GM18861 (cell line): Measurements from ENCODE around the gene TEDDM1.
"Not testable (repeated sequence)": the region's sequence is repeated elsewhere in the genome, so short reads cannot be mapped to it uniquely, and the experiment has no call there.

Experiments
- ATAC-seq: cut with Tn5 transposase; IDR thresholded peaks from one replicate; pipeline ENCODE4 v1.9.1; 2021; ENCODE audit not compliant: unreplicated experiment

TEDDM1 gene, protein sequence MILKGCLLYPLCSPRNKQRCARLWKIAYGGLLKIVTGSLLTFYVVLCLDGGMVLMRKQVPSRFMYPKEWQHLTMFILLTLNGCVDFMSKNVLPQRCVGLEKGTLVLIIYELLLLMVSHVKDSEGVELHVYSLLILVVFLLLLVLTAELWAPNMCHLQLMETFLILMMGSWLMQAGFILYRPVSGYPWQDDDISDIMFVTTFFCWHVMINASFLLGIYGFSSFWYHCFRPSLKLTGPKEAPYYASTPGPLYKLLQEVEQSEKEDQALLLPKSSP

DNA sequence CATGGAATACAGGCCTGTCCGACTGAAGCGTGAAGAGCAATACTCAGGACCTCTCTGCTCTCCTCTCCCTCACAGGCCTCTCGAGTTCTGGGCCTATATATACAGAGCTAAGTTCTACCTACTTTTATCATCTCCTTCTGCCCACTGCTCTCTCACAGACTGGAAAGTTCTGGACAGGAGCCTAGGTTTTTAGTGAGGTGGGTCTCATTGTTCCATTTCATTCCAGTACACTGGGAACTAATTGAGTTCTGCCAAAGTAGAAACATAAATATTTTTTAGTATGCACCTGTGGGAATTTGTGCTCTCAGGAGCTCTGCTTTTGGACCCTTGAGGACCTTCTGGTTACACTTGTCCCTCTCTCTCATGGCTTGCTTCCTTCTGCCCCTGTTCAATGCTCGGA lies at the start of gene TEDDM1:
Gene TEDDM1, minus strand, starts transcription at position 101 of the 400 bp plus-strand sequence. CDS start 182 bp downstream, outside the sequence.
- no peak for ATAC-seq

DNA sequence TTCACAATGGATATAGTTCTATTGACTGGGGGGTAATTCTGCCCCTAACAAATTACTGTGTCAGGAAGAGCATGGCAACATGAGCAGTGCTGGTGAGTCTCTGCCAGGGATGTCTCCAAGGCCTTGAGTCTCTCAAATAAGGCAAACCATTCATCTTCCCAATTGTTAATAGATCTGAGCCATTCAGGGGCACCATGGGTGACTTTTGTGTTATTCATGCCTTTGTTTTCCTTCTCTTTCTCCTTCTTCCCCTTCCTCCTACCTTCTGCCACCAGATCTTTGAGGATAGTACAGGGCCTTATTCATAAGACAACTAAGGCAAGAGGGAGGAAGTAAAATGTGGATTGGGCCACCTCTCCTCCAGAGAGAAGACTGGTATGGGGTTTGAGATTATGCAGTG lies 49.6 kb upstream of the TEDDM1 start, which contains the start of gene RGSL1:
Gene RGSL1, plus strand, starts transcription at position 60 of the 400 bp plus-strand sequence. Its CDS starts 20 bp downstream, at position 80.
- no peak for ATAC-seq

DNA sequence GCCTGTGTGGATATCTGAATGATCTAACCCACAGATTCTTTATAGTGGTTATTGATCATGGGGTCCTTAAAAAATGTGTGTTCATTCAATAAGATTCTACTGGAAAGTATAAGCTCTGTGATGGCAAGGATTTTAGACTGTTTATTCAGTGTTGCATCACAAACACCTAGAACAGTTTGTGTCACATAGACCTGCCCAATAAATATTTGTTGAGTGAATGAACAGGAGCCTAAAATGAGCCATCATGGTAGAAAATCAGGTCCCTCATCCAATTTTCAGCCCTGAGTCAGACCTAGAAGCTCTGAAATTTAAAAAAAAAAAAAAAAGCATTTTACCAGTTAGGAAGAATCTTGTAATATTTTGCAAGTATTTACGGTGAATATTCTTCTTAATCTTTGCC lies 47.2 kb upstream of the TEDDM1 start:
- no peak for ATAC-seq

DNA sequence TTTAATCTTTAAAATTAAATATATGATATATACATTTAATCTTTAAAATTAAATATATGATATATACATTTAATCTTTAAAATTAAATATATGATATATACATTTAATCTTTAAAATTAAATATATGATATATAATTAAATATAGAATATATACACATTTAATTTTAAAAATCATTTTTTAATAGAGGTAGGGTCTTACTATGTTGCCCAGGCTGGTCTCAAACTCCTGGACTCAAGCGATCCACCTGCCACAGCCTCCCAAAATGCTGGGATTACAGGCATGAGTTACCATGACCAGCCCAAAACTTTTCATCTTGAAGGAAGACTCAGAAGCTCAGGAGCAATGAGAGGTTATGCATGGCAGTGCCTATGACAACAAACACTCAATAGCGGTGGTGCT lies 46.7 kb upstream of the TEDDM1 start:
- ATAC-seq = not testable (repeated sequence)

DNA sequence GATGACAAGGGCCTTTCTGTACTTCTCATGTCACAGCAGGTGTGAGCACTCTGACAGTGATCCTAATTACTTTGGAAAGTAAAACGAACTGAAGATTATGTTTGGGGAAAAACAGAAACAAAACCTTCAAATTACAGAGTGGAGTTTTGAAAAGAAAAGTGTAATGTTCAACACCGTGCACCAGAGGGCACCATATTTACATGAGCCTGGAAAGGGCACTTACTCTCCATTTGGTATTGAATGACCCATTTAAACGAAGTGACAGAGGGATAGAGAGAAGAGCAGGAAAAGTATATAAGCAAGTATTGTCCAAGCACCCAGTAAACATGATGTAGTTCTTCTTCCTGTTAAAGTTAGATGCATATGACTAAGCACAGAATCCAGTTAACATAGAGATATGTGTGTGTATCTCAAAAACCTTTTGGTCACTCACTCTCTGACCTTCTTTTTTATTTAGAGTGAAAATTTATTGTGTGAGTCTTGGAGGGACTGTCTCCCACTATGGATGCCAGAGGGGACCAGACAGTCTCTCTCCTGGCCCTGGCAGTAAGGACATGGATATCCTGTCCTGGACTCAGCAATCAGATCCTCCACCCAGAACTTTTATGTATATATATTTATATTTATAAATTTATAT lies 45.7 kb upstream of the TEDDM1 start:
- ATAC-seq = no peak

DNA sequence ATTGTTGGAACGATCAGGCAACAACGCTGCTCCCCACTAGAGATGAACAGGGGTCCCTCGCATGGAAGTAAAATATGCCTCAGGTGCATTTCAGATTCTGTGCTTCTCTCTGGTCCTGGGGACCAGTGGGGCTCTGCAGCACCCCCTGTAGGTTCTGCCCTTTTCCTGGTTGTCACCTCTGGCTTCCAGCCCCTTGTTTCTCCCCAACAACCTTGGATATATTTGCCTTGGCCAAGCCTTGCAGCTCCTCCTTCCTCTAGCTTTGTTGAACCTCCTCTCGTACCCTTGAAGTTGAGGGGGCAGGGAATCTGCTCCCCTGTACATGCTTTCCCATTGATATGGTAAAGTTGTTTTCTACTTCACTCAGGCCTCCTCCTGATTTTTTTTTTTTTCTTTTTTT lies 44.0 kb upstream of the TEDDM1 start:
- no peak for ATAC-seq

DNA sequence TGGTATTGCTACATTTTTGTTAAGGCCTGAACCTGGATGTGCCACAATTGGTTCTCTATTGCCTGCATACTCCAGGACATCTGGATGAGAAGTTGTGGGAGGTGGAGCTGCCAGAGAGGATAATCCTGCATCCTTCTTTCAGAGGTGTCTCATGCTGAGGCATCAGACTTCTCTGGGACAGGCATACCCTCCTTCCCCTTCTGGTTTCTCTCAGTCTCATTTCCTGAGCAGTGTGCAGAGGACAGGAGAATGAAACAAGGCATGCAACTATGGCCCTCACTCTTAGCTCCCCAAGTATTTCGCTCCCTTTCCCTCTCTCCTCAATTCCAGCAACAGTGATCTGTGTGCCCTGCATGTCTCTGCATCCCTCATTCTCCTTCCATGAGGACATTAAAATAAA lies 41.9 kb upstream of the TEDDM1 start:
- no peak for ATAC-seq

DNA sequence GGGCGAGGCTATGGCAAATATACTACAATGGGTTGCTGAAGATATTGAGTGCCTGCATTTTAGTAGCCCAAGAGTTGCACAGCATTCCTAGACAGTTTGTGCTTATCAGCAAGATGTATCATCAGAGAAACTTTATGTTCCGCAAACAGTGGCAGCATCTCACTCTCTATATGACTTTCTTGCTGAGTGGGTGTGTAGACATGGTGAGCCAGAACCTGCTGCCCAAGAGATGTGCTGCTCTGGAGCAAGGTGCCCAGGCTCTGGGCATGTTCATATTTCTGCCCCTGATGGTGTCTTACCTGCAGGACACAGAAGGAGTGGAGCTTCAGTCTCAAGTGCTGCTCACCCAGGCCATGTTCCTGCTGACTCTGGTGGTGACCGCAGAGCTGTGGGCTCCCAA lies 41.3 kb upstream of the TEDDM1 start:
- ATAC-seq = no peak

DNA sequence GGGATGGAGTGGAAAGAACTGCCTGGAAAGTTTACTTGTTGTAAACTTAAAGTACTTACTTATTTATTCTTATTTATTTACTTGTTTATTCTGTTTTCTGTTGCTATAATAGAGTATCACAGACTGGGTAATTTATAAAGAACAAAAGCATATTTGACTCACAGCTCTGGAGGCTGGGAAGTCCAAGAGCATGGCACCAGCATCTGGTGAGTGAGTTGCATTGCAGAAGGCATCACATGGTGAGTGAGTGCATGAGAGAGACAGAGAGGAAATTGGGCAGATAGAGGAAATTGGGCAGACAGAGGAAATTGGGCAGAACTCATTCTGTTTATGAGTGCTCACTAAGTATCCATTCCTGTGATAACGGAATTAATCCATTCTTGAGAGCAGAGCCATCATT lies 37.9 kb upstream of the TEDDM1 start:
- no peak for ATAC-seq

DNA sequence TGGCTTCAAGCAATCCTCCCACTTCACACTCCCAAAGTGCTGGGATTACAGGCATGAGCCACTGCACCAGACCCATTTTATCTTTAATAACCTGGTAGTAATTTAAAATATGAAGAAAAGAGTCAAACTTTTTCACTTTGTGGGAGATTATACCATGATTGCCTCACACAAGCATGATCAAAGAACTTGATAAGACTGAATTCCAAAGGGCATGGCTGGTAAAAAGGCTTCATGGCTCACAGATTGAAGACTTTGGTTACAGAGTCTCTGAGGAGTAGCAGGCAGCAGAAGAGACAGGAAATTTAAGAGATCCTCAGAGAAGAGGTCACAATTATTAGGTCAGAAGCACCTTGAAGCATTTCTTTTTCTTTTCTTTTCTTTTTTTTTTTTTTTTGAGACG lies 33.1 kb upstream of the TEDDM1 start:
- ATAC-seq = no peak

DNA sequence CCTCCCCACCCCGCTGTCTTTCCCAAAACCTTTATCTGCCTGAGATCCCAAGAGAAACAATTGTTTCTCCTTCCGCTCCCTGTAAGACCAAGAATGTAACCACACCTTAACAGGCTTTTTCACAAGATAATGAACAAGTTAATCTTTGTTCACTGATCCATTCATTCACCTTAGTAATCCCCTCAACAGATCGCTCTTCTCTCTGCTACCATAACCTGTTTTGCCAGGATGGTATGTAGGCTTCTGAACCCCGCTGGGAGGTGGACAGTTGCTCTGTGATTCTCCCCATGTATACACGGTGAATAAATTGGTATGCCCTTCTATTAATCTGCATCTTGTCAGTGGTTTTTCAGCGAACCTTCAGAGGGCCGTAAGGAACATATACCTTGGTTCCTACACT lies 30.8 kb upstream of the TEDDM1 start:
- no peak for ATAC-seq

DNA sequence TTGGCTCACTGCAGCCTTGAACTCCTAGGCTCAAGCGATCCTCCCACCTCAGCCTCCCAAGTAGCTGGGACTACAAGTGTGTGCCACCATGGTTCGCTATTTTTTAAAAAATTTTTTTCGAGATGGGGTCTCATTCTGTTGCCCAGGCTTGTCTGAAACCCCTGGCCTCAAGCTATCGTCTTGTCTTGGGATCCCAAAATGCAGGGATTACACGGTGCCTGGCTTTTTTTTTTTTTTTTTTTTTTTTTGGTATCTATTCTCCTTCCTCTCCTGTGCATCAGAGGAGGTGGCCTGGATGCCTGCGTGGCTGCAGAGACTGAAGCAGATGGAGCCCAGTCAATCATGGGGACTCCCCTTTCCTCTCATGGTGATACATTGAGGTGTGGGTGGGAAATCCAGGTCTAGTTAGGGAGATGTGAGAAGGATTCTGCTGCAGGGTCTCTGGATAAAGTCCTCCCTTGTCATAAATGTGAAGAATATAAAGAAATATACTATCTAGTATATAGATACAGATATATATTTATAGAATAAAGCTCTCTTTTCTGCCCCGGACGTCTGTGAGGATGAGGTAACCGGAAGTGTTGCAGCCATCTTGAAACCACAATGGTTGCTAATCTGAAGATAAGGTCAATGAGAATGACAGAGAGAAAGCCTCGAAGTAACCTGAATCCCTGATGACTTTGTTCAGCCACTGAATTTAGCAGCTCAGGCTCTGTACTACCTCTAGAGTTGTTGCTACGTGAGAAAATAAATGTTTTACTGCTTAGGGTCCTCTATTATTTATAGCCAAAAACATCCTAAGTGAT lies 30.0 kb upstream of the TEDDM1 start:
- ATAC-seq = peak; percentile 39

DNA sequence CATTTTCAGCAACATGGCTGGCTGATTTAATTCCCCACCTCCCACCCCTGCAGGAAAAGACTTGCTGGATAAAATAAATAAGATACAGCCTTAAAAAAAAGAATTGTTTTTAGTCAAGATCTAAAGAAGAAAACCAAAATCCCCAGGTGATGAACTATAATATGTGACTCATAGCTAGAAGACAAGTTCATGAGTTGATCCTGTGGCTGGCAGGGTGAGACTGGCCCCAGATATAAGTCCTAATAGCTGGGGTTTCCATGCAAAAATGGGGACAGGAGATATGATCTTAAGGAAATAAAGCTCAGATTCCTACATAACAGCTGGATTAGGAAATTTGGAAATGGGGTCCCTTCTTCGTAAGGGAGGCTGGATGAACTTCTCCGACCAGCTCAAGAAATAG lies 27.6 kb upstream of the TEDDM1 start:
- ATAC-seq = no peak

DNA sequence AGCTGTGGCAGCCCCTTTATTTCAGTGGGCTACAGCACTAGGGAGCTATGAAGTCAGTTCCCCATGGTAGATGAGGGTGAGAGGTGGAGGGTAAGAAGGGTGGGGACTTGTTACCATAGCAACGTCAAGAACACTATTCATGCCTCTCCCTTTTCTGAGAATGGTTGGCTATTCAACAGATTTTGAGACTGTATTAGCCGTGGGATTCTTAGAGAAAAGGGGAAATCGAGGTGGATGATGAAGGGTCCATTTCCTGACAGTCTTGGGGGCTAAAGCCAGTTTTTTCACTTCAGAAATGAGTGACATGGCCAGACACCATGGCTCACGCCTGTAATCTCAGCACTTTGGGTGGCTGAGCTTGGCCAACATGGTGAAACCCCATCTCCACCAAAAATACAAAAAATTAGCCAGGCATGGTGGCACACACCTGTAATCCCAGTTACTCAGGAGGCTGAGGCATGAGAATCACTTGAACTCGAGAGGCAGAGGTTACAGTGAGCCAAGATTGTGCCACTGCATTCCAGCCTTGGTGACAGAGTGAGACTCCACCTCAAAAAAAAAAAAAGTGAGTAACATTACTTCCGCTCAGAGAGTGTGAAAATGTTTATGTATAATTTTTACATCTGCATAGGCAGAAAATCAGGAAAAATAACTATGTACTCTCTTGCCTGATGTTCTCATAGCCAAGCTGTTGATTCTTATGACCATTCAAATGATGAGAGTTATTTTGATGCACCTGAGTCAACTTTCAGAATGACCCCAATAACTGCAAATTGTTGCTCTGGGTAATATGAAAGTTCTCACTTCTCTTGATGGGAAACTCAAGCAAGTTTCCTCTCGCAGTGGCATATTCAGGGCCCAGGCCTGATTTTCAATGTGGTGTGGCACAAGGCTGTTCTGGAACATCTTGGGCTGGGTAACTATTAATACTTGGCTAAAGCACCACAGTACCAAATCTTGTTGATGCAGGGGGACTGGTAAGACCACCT lies 26.3 kb upstream of the TEDDM1 start:
- peak; percentile 65 for ATAC-seq

DNA sequence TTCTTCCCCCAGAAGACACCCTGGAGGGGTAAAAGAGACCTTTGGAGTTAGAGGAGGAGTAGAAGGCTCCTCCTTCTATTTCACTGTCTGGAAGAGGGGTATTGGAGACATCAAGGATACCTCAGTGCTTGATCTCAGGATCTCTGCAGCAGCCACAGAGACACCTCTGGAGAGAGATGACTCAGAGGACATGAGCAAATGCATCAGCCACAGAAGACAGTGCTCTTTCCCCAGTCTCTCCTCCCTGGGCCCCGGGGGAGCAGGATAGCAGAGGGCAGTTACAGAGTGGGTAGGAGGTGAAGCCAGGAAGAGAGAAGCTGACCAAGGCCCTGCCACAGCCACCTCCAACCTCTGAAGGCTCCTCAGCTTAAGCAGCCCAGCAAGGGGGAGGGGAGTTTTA lies 15.3 kb upstream of the TEDDM1 start:
- no peak for ATAC-seq

DNA sequence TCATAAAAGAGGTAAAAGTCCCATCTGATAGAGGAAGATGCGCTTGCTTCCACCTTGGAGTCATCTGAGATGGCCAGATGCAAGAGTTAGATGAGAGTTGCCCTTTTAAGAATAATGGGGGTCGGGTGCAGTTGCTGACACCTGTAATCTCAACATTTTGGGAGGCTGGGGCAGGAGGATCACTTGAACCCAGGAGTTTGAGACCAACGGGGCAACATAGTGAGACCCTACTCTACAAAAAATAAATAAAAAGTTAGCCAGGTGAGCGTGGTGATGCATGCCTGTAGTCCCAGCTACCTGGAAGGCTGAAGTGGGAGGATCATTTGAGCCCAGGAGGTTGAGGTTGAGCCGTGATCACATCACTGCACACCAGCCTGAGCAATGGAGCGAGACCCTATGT lies 13.5 kb upstream of the TEDDM1 start:
- no peak for ATAC-seq

DNA sequence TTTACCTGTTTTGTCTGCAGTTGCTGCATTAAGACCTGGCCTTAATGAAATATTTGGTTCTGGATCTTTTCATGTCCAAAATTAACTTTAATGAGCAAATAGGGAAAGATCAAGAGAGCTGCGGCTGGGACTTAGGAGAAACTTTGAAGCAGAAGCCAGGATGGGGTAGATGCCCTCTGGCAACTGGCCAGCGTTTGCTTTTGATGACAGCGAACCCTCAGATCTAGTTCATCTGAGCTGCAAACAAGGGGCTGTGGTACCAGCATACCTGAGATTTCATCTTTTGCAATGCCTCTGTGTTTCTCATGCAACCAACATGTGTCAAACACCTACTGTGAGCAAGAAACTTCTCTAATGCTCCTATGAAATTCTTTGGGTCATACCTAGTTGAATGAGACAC lies 13.0 kb upstream of the TEDDM1 start:
- no peak for ATAC-seq

DNA sequence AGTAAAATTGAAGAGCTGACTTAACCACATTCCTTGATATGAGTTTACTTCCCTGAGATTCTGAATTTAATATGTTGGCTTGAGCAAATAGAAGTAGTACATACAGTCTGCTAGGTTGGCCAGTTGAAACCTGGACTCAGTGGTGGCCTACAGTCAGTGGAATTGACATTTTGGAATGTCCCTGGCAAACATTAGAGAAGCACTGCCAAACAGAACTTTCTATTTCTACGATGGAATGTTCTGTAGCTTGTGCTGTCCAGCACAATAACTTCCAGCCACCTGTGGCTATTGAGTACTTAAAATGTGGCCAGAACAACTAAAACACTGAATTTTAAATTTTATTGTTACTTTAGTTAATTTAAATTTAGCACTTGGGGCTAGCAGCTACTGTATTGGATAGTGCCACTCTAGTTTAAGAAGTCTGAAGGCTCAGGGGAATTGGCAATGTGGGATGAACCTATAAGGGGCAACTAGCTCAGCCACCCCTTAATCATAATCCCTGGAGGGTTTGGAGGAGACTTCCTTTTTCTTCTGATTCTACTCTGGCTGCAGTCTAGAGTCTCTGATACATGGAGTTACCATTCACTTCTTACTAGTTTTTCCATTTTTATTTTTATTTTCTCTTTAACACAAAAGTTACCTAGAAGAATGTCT lies 10.3 kb upstream of the TEDDM1 start:
- no peak for ATAC-seq

DNA sequence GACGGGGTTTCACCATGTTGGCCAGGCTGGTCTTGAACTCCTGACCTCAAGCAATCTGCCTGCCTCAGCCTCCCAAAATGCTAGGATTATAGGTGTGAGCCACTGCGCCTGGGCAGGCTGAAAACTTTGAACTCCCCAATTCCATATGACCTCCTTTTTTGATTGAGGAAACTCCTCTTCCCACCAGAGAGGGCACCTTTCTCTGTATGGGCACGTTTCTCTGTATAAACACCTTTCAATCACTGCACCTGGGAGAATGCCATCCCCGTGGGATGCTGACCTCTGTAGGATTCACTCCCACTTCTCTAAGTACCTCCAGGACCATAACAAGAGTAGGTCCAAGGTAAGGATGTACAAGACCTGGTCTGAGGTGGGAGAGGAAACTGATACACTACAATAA lies 9.7 kb upstream of the TEDDM1 start:
- no peak for ATAC-seq

DNA sequence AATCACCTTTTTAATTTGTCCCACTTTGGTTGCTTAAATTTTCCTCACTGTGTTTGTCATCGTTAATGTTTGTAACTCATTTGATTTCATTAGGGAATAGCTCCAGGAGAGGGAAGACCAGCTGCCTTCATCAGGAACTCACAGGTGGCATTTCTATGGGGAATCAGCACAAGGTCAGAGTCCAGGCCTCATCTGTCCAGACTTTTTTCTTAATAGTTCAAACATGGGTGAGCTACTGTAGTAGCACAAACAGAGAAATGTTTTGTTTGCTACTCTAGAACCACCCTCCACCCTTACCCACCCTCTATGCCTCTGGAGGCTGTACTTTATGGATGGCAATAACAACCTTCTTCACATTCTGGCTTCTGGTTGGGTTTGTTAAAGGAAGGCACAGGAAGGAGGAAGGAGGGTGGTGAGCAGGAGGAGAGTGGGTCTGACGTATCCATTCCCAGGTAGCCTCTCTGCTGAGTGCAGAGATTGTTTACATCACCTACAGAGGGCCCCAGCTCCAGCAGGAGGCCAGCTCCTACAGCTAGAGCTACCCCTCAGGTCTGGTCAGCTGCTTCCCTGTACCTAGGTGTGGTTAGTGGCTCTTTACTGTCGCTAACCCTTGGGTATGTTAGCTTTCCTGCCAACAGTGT lies 8.1 kb upstream of the TEDDM1 start:
- ATAC-seq = no peak
